Keratinocyte (primary cell): ENCODE measurements around the gene THRB.

ENCODE experiments used
- CTCF ChIP-seq, 3 experiments: IDR thresholded peaks in 1 of 3; conservative IDR thresholded peaks in 1 of 3; optimal IDR thresholded peaks in 1 of 3; 2 replicates in 2 of 3; 3 replicates in 1 of 3; pipeline versions ENCODE3 to v1.5.1; 2011; ENCODE audit warnings: low read length in 3 of 3, mild to moderate bottlenecking in 3 of 3, moderate library complexity in 2 of 3, control low read depth in 1 of 3, inconsistent platforms in 1 of 3; ENCODE audit not compliant: insufficient read depth in 2 of 3; ENCODE audit errors: extremely low read depth in 1 of 3
- EZH2 ChIP-seq: IDR thresholded peaks from one replicate; pipeline ENCODE4 v1.6.1; 2012; ENCODE audit warnings: inconsistent platforms, mild to moderate bottlenecking, low read length, moderate library complexity

- TF ChIP-seq CTCF (optimal IDR thresholded peaks at IDR 0.05 in 1 of 3, IDR thresholded peaks at IDR 0.05 in 1 of 3, conservative IDR thresholded peaks at IDR 0.05 in 1 of 3; ENCODE audit: extremely low read depth in 1 of 3, insufficient read depth in 2 of 3, low read length in 3 of 3) (no peak), EZH2 (no peak)
Observed at GRCh38 chr3:24111711-24112110, 382.9 kb downstream of the THRB start.
